HepG2 (cell line): Measurements from ENCODE around the gene FGF21. TPM values are rescaled to one million over a fixed set of nuclear protein-coding genes. Genes with fewer than 3 reads are reported as not detected.

Experiments
- ATM ChIP-seq: fragments of 450-650 bp; IDR thresholded peaks from 2 replicates; pipeline ENCODE4 v1.7.1; 2017; ENCODE audit warnings: mild to moderate bottlenecking, borderline replicate concordance
- CTCF ChIP-seq: sonication (generic); formaldehyde crosslinking; IDR thresholded peaks from 2 replicates; pipeline ENCODE4 v1.5.0; 2020; ENCODE audit warnings: mild to moderate bottlenecking, missing genetic modification reagents, moderate library complexity
- HIVEP1 ChIP-seq: sonication (generic); formaldehyde crosslinking; IDR thresholded peaks from 2 replicates; pipeline ENCODE4 v1.4.0; 2020; ENCODE audit warnings: mild to moderate bottlenecking, missing genetic modification reagents
- NR2F6 ChIP-seq, 2 experiments: IDR thresholded peaks; 2 replicates each; pipeline ENCODE4 v1.6.1; 2016; ENCODE audit warnings: antibody characterized with exemption in 1 of 2, mild to moderate bottlenecking in 1 of 2
- PAXIP1 ChIP-seq: sonication (generic); formaldehyde crosslinking; conservative IDR thresholded peaks from 2 replicates; pipeline ENCODE4 v1.4.0; 2020; ENCODE audit warnings: mild to moderate bottlenecking, missing genetic modification reagents, moderate library complexity
- SP2 ChIP-seq: sonication (generic); formaldehyde crosslinking; IDR thresholded peaks from 2 replicates; pipeline ENCODE4 v1.5.1; 2020; ENCODE audit warnings: mild to moderate bottlenecking, missing genetic modification reagents
- THRA ChIP-seq: sonication (generic); formaldehyde crosslinking; IDR thresholded peaks from 2 replicates; pipeline ENCODE4 v1.4.0; 2020; ENCODE audit warnings: missing genetic modification reagents, borderline replicate concordance
- ZBTB44 ChIP-seq: sonication (generic); formaldehyde crosslinking; IDR thresholded peaks from 2 replicates; pipeline ENCODE4 v1.4.0; 2020; ENCODE audit warnings: missing genetic modification reagents
- ZBTB46 ChIP-seq: sonication (generic); formaldehyde crosslinking; IDR thresholded peaks from 2 replicates; pipeline ENCODE4 v1.4.0; 2020; ENCODE audit warnings: mild to moderate bottlenecking, missing genetic modification reagents, borderline replicate concordance
- ZNF564 ChIP-seq: sonication (generic); formaldehyde crosslinking; IDR thresholded peaks from 2 replicates; pipeline ENCODE4 v1.8.1; 2023; ENCODE audit warnings: mild to moderate bottlenecking, missing genetic modification reagents
- polyA plus RNA-seq, 8 experiments: library from polyadenylated mRNA; depleted of rRNA in 3 of 8; stranded (reverse) in 7 of 8; unstranded in 1 of 8; fragments of >200 nt; fragmentation: Illumina TruSeq in 4 of 8; extraction: Trizol in 4 of 8; gene quantifications; 2 replicates each; pipeline versions ENCODE4 v1.2.1 to v1.2.3, GENCODE V29; 2011 to 2016; ENCODE audit warnings: low read depth in 4 of 8, missing spikeins in 1 of 8, mixed read lengths in 1 of 8; ENCODE audit not compliant: insufficient read depth in 1 of 8
- total RNA-seq, 5 experiments: library from RNA; depleted of rRNA; stranded (reverse); fragments of >200 nt; fragmentation: Illumina TruSeq; extraction: Trizol; gene quantifications; 2 replicates each; pipeline ENCODE4 v1.2.3, GENCODE V29; 2016; ENCODE audit warnings: low read depth in 1 of 5

The FGF21 gene
- total and polyA plus RNA-seq, 2 of the 13 experiments (the other 11 are each of a cell fraction or from before 2014, with no cell fraction given): 0.17 TPM; not detected in 1

- TF ChIP-seq PAXIP1: no peak
- no peak for TF ChIP-seq ZBTB44
- no peak for TF ChIP-seq ZBTB46 (CRISPR knock-in tag)
- no peak for TF ChIP-seq HIVEP1 (CRISPR knock-in tag)
- TF ChIP-seq NR2F6 (IDR thresholded peaks at IDR 0.05): 0 out of 2 replicates have a peak, but pooled peaks have one; percentile 22
- TF ChIP-seq NR2F6 (CRISPR knock-in tag; IDR thresholded peaks at IDR 0.05): peak; percentile 38; the same call in 1 of the 2 replicates
- TF ChIP-seq ATM: no peak
- peak; percentile 15; the same call in 1 of the 2 replicates for TF ChIP-seq CTCF (CRISPR knock-in tag)
- peak; percentile 23; the same call in 1 of the 2 replicates for TF ChIP-seq THRA (CRISPR knock-in tag)
- TF ChIP-seq ZNF564 (CRISPR knock-in tag): no peak
- no peak for TF ChIP-seq SP2
Measured at GRCh38 chr19:48793271-48793670, 37.9 kb downstream of the FGF21 start (continued).
